K562 (cell line): ENCODE measurements around the gene SLC44A2. TPM values are rescaled to one million over a fixed set of nuclear protein-coding genes. Genes with fewer than 3 reads are reported as not detected.

Source experiments
- BCL6 ChIP-seq: fragments of 250-450 bp; sonication (Bioruptor Pico); IDR thresholded peaks from 2 replicates; pipeline ENCODE4 v1.4.0; 2020
- DMBX1 ChIP-seq: fragments of 250-450 bp; sonication (Bioruptor Pico); IDR thresholded peaks from 2 replicates; pipeline ENCODE4 v1.8.0; 2022; ENCODE audit warnings: inconsistent platforms, mild to moderate bottlenecking, moderate library complexity, borderline replicate concordance
- ELF1 ChIP-seq: fragments of 200-800 bp; sonication (Bioruptor generic); IDR thresholded peaks from 2 replicates; pipeline ENCODE4 v1.6.1; 2016; ENCODE audit warnings: missing genetic modification characterization, missing compliant biosample characterization
- ETV1 ChIP-seq: fragments of 450-650 bp; conservative IDR thresholded peaks from 2 replicates; pipeline ENCODE4 v1.6.1; 2016; ENCODE audit warnings: missing genetic modification characterization, control low read depth, low read depth, missing compliant biosample characterization
- ETV6 ChIP-seq, 3 experiments: fragments of 150-350 bp in 1 of 3; sonication (generic) in 1 of 3; formaldehyde crosslinking in 1 of 3; IDR thresholded peaks; 2 replicates each; pipeline versions ENCODE4 v1.6.1 to v1.8.0; 2014 to 2022; ENCODE audit warnings: borderline replicate concordance in 2 of 3, low read depth in 2 of 3, antibody characterized with exemption in 1 of 3, low read length in 1 of 3, mild to moderate bottlenecking in 1 of 3, missing genetic modification reagents in 1 of 3
- NRF1 ChIP-seq, 2 experiments: fragments of 450-650 bp; IDR thresholded peaks in 1 of 2; conservative IDR thresholded peaks in 1 of 2; 2 replicates each; pipeline ENCODE4 v1.6.1; 2014; ENCODE audit warnings: mild to moderate bottlenecking in 2 of 2
- SPI1 ChIP-seq: IDR thresholded peaks from 2 replicates; pipeline ENCODE4 v1.6.1; 2011; ENCODE audit warnings: low read depth, low read length, control low read depth, borderline replicate concordance
- TEAD1 ChIP-seq, 2 experiments: fragments of 450-650 bp in 1 of 2; sonication (generic) in 1 of 2; formaldehyde crosslinking; IDR thresholded peaks; 2 replicates each; pipeline versions ENCODE4 v1.4.0 to v1.8.0; 2020 to 2022; ENCODE audit warnings: mild to moderate bottlenecking in 2 of 2, missing genetic modification reagents in 1 of 2
- ZNF408 ChIP-seq: fragments of 250-450 bp; sonication (Bioruptor Pico); IDR thresholded peaks from 2 replicates; pipeline ENCODE4 v1.4.0; 2020; ENCODE audit warnings: low read depth, mild to moderate bottlenecking, moderate library complexity
- polyA plus RNA-seq, 8 experiments: library from polyadenylated mRNA; depleted of rRNA in 4 of 8; stranded (reverse) in 5 of 8; unstranded in 3 of 8; fragments of >200 nt; fragmentation: Nextera tagmentation in 2 of 8; fragmentation: Illumina TruSeq in 1 of 8; extraction: Ambion mirVana in 2 of 8; extraction: Trizol in 1 of 8; gene quantifications; 2 replicates each; pipeline versions ENCODE4 v1.2.1 to v1.2.3, GENCODE V29; 2011 to 2014; ENCODE audit warnings: inconsistent platforms in 1 of 8, missing spikeins in 1 of 8
- total RNA-seq, 7 experiments: library from RNA; depleted of rRNA in 6 of 7; stranded (reverse); fragments of >200 nt in 6 of 7; fragmentation: Illumina TruSeq in 2 of 7; extraction: Trizol in 2 of 7; gene quantifications; 2 replicates each; pipeline versions ENCODE4 v1.2.1 to v1.2.3, GENCODE V29; 2011 to 2021; ENCODE audit warnings: low replicate concordance in 1 of 7
- TF ChIP-seq, protein P1 (sequence below), 2 experiments: fragments of 250-450 bp in 1 of 2; fragments of 450-650 bp in 1 of 2; sonication (Bioruptor Pico) in 1 of 2; IDR thresholded peaks; 2 replicates each; pipeline versions ENCODE4 v1.6.1 to v1.8.0; 2016 to 2021; ENCODE audit warnings: mild to moderate bottlenecking in 2 of 2, moderate library complexity in 2 of 2, missing compliant biosample characterization in 1 of 2, missing genetic modification characterization in 1 of 2

Gene SLC44A2
- total and polyA plus RNA-seq, 9 of the 15 experiments (the other 6 are each of a cell fraction or from before 2014, with no cell fraction given) = 1.1 to 34.2 (median 8.1) TPM

DNA sequence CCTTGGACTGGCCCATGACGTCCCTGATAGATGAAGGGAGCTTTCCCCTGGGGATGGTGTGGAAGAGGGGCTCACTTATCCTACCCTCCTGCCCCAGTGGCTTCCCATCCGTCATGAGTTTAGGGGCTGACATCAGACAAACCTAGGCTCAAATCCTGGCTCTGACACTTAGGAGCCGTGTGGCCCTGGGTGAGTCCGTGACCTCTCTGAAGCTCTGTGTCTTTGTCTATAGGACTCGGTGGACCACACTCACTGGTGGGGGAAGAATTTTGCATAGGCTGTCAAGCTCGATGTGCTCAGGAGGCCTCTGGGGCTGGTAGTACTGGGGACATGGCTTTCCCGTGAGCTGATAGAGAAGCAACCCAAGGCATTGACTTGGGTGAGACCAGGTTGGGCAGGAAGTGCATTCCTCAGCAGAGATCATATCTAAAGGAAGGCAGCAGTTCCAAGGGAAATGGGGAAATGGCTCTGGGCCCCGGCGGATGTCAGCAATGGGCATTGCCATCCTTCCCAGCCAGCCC, 20.8 kb upstream of the SLC44A2 start (continued):
- TF ChIP-seq ETV6 (IDR thresholded peaks at IDR 0.05; ENCODE audit: borderline replicate concordance in 1 of 2, low read depth in 2 of 2, low read length in 1 of 2) = 0 out of 4 replicates have a peak, but pooled peaks of 1 of the 2 experiments have one; percentile 40
- no peak for TF ChIP-seq ETV6 (CRISPR knock-in tag; IDR thresholded peaks at IDR 0.05; ENCODE audit: borderline replicate concordance)
- peak; percentile 9 to 41; a peak in 2 of 4 replicates for TF ChIP-seq NRF1 (conservative IDR thresholded peaks at IDR 0.05 in 1 of 2, IDR thresholded peaks at IDR 0.05 in 1 of 2)
- peak; percentile 77 for TF ChIP-seq SPI1
- TF ChIP-seq ETV1 (tag) = peak; percentile 55; the same call in 1 of the 2 replicates
- peak in 1 of 2 experiments; percentile 30; a peak in 1 of 4 replicates for TF ChIP-seq TEAD1 (CRISPR knock-in tag; IDR thresholded peaks at IDR 0.05)
- TF ChIP-seq, protein P1, sequence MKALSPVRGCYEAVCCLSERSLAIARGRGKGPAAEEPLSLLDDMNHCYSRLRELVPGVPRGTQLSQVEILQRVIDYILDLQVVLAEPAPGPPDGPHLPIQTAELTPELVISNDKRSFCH (CRISPR knock-in tag; IDR thresholded peaks at IDR 0.05) = no peak
- TF ChIP-seq, protein P1 (tag; IDR thresholded peaks at IDR 0.05) = 0 out of 2 replicates have a peak, but pooled peaks have one; percentile 1
- peak; percentile 38; the same call in 1 of the 2 replicates for TF ChIP-seq ELF1 (tag)
- no peak for TF ChIP-seq BCL6
- TF ChIP-seq DMBX1 (CRISPR knock-in tag) = 0 out of 2 replicates have a peak, but pooled peaks have one; percentile 35
- no peak for TF ChIP-seq ZNF408 (CRISPR knock-in tag)
- TF ChIP-seq, all 486 proteins: peak for 15
